AG04449 (cell line): ENCODE measurements around the gene TPSG1.

Source experiments
- CTCF ChIA-PET: fragments of 350-600 bp; formaldehyde crosslinking; extraction: SDS; loops from one replicate; lab custom pipeline; 2021; ENCODE audit warnings: antibody characterized with exemption; lab: Yijun Ruan, JAX
- POLR2A ChIA-PET: fragments of 400-600, 350-600 bp; formaldehyde crosslinking; extraction: SDS; loops from one replicate; lab custom pipeline; 2020; ENCODE audit warnings: antibody characterized with exemption, inconsistent platforms; lab: Yijun Ruan, JAX
- DNase-seq: peaks from one replicate; pipeline ENCODE4 v3.0.0-alpha.2; 2010; ENCODE audit warnings: low read depth, low spot score
- H3K4me3 ChIP-seq: 2 replicates; pipeline ENCODE4 v1.5.1; 2011; ENCODE audit warnings: low read depth, mild to moderate bottlenecking, control low read depth, low read length
- TF ChIP-seq, protein P1 (sequence below): IDR thresholded peaks from one replicate; pipeline ENCODE4 v1.5.1; 2011; ENCODE audit warnings: mild to moderate bottlenecking, moderate library complexity, low read length, control low read depth, inconsistent platforms; ENCODE audit not compliant: insufficient read depth; ENCODE audit errors: missing control alignments

Gene TPSG1

DNA sequence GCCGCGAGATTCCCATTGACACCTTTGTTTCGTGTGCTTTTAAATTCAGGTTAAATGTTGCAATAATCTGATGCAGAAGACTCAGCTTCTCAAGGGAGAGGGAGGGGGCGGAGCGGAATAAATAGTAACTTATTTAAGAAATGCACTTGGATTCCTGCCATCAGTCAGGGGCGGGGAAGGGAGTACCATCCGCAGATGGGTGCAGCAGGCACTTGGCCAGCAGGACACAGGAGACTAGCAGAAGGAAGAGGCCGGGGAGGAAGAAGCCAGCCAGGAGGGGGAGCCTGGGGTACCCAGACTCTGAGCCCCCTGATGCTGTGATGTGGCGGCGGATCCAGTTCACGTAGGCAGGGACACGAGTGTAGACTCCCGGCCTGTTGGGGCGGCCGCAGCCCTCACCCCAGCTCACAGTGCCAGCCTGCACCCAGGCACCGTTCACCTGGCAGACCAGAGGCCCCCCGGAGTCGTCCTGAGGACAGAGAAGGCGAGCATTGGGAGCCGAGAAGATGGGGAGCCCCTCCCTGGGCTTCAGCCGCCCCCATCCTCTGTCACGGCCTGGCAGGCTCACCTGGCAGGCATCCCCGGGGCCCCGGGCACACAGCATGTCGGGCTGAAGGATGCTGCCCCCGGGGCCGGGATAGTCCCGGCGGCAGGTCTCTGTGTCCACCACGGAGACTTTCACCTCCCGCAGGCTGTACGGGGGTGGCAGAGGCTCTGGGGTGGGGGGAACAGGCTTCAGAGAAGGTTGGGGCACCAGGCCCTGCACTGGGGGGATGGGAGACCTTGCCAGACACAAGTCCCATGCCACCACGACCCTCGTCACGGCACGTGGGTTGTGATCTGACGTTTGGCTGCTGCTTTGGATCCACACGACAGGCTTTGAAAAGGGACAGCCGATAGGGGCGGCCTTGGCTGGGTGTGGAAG is 3.2 kb downstream of the TPSG1 start:
- H3K4me3 ChIP-seq = no peak overlapping the region
- POLR2A ChIA-PET = no interaction called here
- no peak for DNase-seq
- TF ChIP-seq, protein P1, sequence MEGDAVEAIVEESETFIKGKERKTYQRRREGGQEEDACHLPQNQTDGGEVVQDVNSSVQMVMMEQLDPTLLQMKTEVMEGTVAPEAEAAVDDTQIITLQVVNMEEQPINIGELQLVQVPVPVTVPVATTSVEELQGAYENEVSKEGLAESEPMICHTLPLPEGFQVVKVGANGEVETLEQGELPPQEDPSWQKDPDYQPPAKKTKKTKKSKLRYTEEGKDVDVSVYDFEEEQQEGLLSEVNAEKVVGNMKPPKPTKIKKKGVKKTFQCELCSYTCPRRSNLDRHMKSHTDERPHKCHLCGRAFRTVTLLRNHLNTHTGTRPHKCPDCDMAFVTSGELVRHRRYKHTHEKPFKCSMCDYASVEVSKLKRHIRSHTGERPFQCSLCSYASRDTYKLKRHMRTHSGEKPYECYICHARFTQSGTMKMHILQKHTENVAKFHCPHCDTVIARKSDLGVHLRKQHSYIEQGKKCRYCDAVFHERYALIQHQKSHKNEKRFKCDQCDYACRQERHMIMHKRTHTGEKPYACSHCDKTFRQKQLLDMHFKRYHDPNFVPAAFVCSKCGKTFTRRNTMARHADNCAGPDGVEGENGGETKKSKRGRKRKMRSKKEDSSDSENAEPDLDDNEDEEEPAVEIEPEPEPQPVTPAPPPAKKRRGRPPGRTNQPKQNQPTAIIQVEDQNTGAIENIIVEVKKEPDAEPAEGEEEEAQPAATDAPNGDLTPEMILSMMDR = no peak
- CTCF ChIA-PET = no interaction called here

DNA sequence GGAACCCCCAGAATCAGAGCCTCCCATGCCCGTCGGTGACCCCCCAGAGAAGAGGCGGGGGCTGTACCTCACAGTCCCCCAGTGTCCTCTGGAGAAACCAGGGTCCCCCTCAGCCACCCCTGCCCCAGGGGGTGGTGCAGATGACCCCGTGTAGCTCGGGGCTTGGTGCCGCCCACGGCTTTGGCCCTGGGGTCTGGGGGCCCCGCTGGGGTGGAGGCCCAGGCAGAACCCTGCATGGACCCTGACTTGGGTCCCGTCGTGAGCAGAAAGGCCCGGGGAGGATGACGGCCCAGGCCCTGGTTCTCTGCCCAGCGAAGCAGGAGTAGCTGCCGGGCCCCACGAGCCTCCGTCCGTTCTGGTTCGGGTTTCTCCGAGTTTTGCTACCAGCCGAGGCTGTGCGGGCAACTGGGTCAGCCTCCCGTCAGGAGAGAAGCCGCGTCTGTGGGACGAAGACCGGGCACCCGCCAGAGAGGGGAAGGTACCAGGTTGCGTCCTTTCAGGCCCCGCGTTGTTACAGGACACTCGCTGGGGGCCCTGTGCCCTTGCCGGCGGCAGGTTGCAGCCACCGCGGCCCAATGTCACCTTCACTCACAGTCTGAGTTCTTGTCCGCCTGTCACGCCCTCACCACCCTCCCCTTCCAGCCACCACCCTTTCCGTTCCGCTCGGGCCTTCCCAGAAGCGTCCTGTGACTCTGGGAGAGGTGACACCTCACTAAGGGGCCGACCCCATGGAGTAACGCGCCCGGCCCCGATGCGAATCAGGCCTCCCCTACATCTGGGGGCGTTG is 4.0 kb downstream of the TPSG1 start:
- no peak for DNase-seq
- TF ChIP-seq, protein P1 = no peak
- CTCF ChIA-PET = no interaction called here
- POLR2A ChIA-PET = no interaction called here
- no peak overlapping the region for H3K4me3 ChIP-seq

DNA sequence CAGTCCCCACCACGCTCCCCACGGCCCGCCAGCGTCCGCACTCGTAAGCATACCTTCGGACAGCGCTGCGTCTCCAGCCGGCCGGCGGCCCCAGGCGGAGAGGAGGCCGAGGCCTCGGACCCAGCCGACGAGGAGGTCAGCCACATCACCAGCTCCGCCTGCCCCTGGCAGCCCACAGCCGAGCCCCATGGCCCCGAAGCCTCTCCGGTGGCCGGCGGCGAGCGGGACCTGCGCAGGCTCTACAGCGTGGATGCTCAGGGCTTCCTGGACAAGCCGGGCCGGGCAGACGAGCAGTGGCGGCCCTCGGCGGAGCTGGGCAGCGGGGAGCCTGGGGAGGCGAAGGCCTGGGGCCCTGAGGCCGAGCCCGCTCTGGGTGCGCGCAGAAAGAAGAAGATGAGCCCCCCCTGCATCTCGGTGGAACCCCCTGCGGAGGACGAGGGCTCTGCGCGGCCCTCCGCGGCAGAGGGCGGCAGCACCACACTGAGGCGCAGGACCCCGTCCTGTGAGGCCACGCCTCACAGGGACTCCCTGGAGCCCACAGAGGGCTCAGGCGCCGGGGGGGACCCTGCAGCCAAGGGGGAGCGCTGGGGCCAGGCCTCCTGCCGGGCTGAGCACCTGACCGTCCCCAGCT is 4.9 kb downstream of the TPSG1 start:
- TF ChIP-seq, protein P1 = no peak
- no peak overlapping the region for H3K4me3 ChIP-seq
- no peak for DNase-seq
- ChIA-PET POLR2A (no interaction called here), CTCF (no interaction called here)

DNA sequence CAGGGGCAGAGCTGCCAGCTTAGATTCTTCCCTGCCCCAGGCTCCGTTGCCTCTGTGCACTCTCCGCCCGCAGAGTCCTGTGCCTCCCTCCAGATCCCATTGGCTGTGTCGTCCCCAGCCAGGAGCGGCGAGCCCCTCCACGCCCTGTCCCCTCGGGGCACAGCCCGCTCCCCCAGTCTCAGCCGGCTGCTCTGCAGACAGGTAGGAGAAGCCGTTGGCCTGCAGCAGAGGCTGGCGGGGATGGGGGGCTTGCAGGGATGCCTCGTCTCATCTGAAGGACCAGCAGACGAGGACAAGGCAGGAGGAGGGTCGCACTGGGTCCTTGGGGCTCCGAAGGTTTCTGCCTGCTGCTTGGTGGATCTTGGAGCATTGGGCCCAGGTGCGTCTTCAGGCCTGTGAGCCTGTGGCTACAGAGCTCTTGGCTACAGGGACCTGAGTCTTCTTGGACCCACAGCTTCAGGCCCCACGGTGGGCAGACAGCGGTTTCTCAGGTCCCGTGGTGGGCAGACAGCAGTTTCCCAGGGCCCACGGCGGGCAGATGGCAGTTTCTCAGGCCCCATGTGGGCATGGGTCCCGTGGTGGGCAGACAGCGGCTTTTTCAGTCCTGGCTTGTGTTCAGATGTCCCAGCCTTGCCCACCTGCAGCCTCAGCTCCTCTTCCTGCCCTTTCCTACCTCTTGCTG is 6.0 kb downstream of the TPSG1 start:
- POLR2A ChIA-PET = interaction anchor here (0.5 kb wide), 1 partner anchor 582 kb away, joined by 3 read pairs; no protein-coding TSS in a partner anchor
- CTCF ChIA-PET = no interaction called here

DNA sequence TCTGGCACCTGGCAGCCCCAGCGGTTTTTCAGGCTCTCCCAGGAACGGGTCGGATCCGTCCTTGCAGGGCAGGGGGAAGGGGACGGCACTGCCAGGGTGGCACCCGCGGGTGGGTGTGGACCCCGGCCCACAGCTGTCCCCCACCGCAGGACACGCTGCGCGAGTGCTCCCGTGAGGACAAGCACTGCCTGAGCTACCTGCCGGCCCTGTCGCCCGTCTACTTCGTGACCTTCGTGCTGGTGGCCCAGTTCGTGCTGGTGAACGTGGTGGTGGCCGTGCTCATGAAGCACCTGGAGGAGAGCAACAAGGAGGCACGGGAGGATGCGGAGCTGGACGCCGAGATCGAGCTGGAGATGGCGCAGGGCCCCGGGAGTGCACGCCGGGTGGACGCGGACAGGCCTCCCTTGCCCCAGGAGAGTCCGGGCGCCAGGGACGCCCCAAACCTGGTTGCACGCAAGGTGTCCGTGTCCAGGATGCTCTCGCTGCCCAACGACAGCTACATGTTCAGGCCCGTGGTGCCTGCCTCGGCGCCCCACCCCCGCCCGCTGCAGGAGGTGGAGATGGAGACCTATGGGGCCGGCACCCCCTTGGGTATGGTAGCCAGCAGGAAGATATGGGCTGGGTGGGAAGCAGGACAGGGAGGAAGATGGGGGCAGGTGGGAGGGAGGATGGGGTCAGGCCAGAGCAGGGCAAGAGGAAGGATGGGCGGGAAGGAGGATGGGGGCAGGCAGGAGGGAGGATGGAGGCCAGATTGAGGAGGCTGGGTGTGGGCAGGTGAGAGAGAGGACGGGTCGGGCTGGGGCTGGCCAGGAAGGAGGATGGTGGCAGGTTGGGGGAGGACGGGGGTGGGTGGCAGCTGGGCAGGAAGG is 6.8 kb downstream of the TPSG1 start:
- ChIA-PET CTCF (no interaction called here), POLR2A (no interaction called here)
- TF ChIP-seq, protein P1 = no peak
- no peak for DNase-seq
- H3K4me3 ChIP-seq = no peak overlapping the region

More for the DNA sequence above, 6.0 kb downstream of the TPSG1 start:
- no peak for DNase-seq
- TF ChIP-seq, protein P1 = no peak
- H3K4me3 ChIP-seq = no peak overlapping the region
